Ovary (tissue), 3 donors: Measurements from ENCODE around the gene FGFR4.

Source experiments
- POLR2A ChIP-seq: fragments of 450-650 bp; IDR thresholded peaks from one replicate; pipeline ENCODE4 v1.6.1; 2017; ENCODE audit warnings: antibody characterized with exemption, mild to moderate bottlenecking, moderate library complexity
- TF ChIP-seq, protein P1 (sequence below), 3 donors: fragments of 450-650 bp in 2 of 3; fragments of 200-600 bp in 1 of 3; IDR thresholded peaks; one replicate each; pipeline versions ENCODE4 v1.5.1 to v1.8.0; 2016 to 2022; ENCODE audit warnings: antibody characterized with exemption in 3 of 3, mild to moderate bottlenecking in 1 of 3
- donor health status: DM: no; HTN: no; CAD: no.

DNA sequence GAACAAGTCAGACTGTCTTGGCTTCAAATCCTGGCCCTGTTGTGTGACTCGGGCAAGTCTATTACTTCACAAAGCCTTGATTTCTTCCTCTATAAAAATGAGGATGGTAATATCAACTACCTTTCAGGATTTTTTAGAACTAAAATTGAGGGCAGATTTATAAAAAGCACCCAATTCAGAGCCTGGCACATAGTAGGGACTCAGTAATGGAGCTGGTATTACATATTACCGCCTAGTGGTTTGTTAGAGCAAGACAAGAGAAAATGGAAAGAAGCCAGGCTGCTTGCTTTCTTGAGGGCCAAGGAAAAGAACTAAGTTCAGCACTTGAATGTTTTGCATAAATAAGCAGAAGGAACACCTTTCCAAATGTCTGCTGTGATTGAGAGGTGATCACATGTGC lies 44.8 kb upstream of the FGFR4 start:
- TF ChIP-seq, protein P1, sequence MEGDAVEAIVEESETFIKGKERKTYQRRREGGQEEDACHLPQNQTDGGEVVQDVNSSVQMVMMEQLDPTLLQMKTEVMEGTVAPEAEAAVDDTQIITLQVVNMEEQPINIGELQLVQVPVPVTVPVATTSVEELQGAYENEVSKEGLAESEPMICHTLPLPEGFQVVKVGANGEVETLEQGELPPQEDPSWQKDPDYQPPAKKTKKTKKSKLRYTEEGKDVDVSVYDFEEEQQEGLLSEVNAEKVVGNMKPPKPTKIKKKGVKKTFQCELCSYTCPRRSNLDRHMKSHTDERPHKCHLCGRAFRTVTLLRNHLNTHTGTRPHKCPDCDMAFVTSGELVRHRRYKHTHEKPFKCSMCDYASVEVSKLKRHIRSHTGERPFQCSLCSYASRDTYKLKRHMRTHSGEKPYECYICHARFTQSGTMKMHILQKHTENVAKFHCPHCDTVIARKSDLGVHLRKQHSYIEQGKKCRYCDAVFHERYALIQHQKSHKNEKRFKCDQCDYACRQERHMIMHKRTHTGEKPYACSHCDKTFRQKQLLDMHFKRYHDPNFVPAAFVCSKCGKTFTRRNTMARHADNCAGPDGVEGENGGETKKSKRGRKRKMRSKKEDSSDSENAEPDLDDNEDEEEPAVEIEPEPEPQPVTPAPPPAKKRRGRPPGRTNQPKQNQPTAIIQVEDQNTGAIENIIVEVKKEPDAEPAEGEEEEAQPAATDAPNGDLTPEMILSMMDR (IDR thresholded peaks at IDR 0.05), result no peak
- no peak for TF ChIP-seq POLR2A
